Uterus (tissue), 4 donors: ENCODE measurements around the gene AUH. TPM values are rescaled to one million over a fixed set of nuclear protein-coding genes. Genes with fewer than 3 reads are reported as not detected.
"Not testable (repeated sequence)": the region's sequence is repeated elsewhere in the genome, so short reads cannot be mapped to it uniquely, and the experiment has no call there.

ENCODE experiments used
- DNase-seq, 2 donors: peaks; one replicate each; pipeline ENCODE4 v3.0.0-alpha.2; 2019 to 2020
- H3K27ac ChIP-seq, 2 donors: fragments of 200-600 bp; sonication (generic); 1 replicate in 1 of 2; 2 replicates in 1 of 2; pipeline ENCODE4 v1.5.1; 2016 to 2018
- H3K27me3 ChIP-seq, 2 donors: fragments of 200-600 bp; sonication (generic); one replicate each; pipeline ENCODE4 v1.5.1; 2018 to 2019; ENCODE audit warnings: control low read depth in 1 of 2
- H3K36me3 ChIP-seq, 2 donors: fragments of 200-600 bp; sonication (generic); one replicate each; pipeline ENCODE4 v1.5.1; 2019; ENCODE audit warnings: control low read depth in 1 of 2
- H3K4me1 ChIP-seq, 2 donors: fragments of 200-600 bp; sonication (generic); one replicate each; pipeline ENCODE4 v1.5.1; 2018 to 2019; ENCODE audit warnings: control low read depth in 1 of 2
- H3K4me3 ChIP-seq, 2 donors: fragments of 200-600 bp; sonication (generic); 1 replicate in 1 of 2; 2 replicates in 1 of 2; pipeline ENCODE4 v1.5.1; 2018 to 2019; ENCODE audit warnings: mild to moderate bottlenecking in 1 of 2
- H3K9me3 ChIP-seq, 2 donors: fragments of 200-600 bp; sonication (generic); one replicate each; pipeline ENCODE4 v1.5.1; 2019; ENCODE audit warnings: control low read depth in 1 of 2
- CTCF ChIP-seq, 4 experiments: fragments of 200-600 bp in 2 of 4; fragments of 450-650 bp in 2 of 4; sonication (generic) in 2 of 4; IDR thresholded peaks; one replicate each; pipeline ENCODE4 v1.5.1; 2016 to 2019; ENCODE audit warnings: antibody characterized with exemption in 4 of 4, mild to moderate bottlenecking in 2 of 4, moderate library complexity in 1 of 4
- POLR2A ChIP-seq, 2 donors: fragments of 450-650 bp; IDR thresholded peaks; one replicate each; pipeline ENCODE4 v1.6.1; 2016; ENCODE audit warnings: antibody characterized with exemption in 2 of 2, mild to moderate bottlenecking in 1 of 2, moderate library complexity in 1 of 2
- intact Hi-C: fragments of 100-400 bp; cut with DNase I; formaldehyde crosslinking; loops from one replicate; pipeline ENCODE4 v1.15.1; 2023; ENCODE audit warnings: low total_unique reads
- total RNA-seq, 4 donors: library from RNA; depleted of rRNA in 3 of 4; stranded (reverse); fragments of >200 nt in 3 of 4; gene quantifications; one replicate each; pipeline versions ENCODE4 v1.1.0 to v1.2.4, GENCODE V29; 2014 to 2023
- donor health status: DM: yes; HTN: yes; CAD: no.

Gene AUH
- total RNA-seq, 4 donors from 2014 or later: 4.4 to 36.7 (median 23.7) TPM

DNA sequence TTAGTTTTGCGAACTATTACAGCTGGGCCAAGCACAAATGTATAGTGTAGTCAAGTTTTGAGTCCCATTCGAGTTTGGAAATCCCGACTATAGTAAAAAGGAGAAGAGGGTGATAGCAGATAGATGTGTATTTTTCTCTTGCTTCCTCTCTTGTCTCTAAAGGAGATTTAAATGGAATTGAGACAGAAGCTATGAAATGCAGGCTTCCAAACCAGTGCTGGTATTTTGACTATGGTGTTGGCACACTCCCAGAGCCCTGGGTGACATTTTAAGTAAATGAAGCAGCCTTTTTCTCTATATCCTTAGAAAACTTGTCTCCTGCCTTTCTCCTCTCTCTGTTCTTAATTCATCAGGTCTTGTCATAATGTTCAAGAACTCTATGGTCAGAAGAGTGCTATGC is 17.7 kb upstream of the AUH start:
- H3K36me3 ChIP-seq: no peaks in the 10 kb centered on the region
- H3K27me3 ChIP-seq: no peaks in the 10 kb centered on the region
- H3K9me3 ChIP-seq: no peaks in the 10 kb centered on the region
- TF ChIP-seq CTCF (IDR thresholded peaks at IDR 0.05): no peak
- TF ChIP-seq POLR2A (IDR thresholded peaks at IDR 0.05): no peak
- H3K27ac ChIP-seq: no peak overlapping the region
- no peak for DNase-seq
- no peak overlapping the region for H3K4me3 ChIP-seq
- intact Hi-C loops: no loop called here
- no peaks in the 10 kb centered on the region for H3K4me1 ChIP-seq

DNA sequence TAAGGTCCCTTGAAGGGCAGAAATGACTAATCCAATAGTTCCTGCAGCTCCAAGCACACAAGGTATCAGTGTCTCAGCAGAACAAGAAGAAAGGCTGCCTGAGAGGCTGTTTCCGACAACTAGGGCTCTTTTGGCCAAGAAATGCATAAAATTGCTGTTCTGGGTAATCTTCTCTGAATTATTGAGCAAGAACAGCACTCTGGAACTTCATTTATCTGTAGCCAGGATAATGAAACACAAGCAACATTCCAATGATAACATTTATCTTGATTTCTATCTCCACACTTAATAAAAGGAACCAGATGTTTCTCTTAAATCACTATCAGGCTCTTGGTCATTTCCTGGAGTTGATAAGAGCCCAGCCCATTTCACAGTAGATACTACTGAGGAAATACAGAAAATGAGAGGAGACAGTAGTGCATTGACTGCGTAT is 17.0 kb upstream of the AUH start:
- Histone ChIP-seq H3K4me3 (no peak overlapping the region), H3K4me1 (no peaks in the 10 kb centered on the region), H3K9me3 (no peaks in the 10 kb centered on the region), H3K27ac (no peak overlapping the region), H3K36me3 (no peaks in the 10 kb centered on the region), H3K27me3 (no peaks in the 10 kb centered on the region)
- no peak for TF ChIP-seq CTCF (IDR thresholded peaks at IDR 0.05)
- TF ChIP-seq POLR2A (IDR thresholded peaks at IDR 0.05): no peak
- DNase-seq: peak in 1 of 2 donors; percentile 28
- intact Hi-C loops: no loop called here

DNA sequence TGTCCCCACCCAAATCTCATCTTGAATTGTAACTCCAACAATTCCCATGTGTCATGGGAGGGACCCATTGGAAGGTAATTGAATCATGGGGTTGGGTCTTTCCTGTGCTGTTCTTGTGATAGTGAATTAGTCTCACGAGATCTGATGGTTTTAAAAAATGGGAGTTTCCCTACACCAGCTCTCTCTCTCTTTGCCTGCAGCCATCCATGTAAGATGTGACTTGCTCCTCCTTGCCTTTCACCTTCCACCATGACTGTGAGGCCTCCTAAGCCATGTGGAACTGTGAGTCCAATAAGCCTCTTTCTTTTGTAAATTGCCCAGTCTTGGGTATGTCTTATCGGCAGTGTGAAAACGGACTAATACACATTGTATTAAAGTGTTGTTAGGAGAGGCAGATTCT is 16.3 kb upstream of the AUH start:
- H3K4me1 ChIP-seq, H3K9me3 ChIP-seq, intact Hi-C loops, H3K27ac ChIP-seq, H3K36me3 ChIP-seq, DNase-seq, H3K27me3 ChIP-seq, H3K4me3 ChIP-seq: not testable (repeated sequence)

- H3K27me3 ChIP-seq: no peaks in the 10 kb centered on the region
- H3K9me3 ChIP-seq: no peaks in the 10 kb centered on the region
- H3K36me3 ChIP-seq: no peaks in the 10 kb centered on the region
- no peak overlapping the region for H3K4me3 ChIP-seq
- H3K4me1 ChIP-seq: no peaks in the 10 kb centered on the region
- no peak overlapping the region for H3K27ac ChIP-seq
- intact Hi-C loops: no loop called here
- TF ChIP-seq CTCF (IDR thresholded peaks at IDR 0.05) (no peak), POLR2A (IDR thresholded peaks at IDR 0.05) (no peak)
- no peak for DNase-seq
Observed at GRCh38 chr9:91376239-91376638, 14.5 kb upstream of the AUH start.

- TF ChIP-seq POLR2A (IDR thresholded peaks at IDR 0.05): no peak
- TF ChIP-seq CTCF (IDR thresholded peaks at IDR 0.05): no peak
- Histone ChIP-seq H3K4me3 (no peak overlapping the region), H3K9me3 (no peaks in the 10 kb centered on the region), H3K27me3 (no peaks in the 10 kb centered on the region), H3K4me1 (no peaks in the 10 kb centered on the region), H3K27ac (no peak overlapping the region), H3K36me3 (no peaks in the 10 kb centered on the region)
- DNase-seq: no peak
- intact Hi-C loops: no loop called here
Observed at GRCh38 chr9:91374939-91375338, 13.2 kb upstream of the AUH start.

DNA sequence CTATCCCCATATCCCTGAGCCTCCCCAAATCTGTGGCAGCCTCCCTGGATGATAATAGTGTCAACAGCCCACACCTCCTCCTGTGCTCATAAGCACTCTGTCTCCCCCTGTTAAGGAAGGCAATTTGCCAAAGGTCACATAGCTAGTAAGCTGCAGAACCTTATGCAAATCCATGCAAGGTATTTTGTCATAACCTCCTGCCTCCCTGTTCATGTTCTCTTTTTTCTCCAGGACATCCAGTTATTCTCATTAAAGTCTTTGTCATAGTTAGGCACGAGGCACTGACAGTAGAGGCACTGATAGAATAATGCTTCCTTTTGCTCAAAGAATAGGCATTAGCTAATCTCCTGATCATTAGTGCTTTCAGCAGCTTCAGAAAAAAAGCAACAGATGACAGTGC is 10.2 kb upstream of the AUH start:
- Histone ChIP-seq H3K4me1 (no peaks in the 10 kb centered on the region), H3K4me3 (no peak overlapping the region), H3K27ac (no peak overlapping the region), H3K27me3 (no peaks in the 10 kb centered on the region), H3K36me3 (no peaks in the 10 kb centered on the region), H3K9me3 (no peaks in the 10 kb centered on the region)
- no peak for DNase-seq
- TF ChIP-seq CTCF (IDR thresholded peaks at IDR 0.05): no peak
- no peak for TF ChIP-seq POLR2A (IDR thresholded peaks at IDR 0.05)
- intact Hi-C loops: no loop called here

GRCh38 chr9:91370006-91370405 is 8.3 kb upstream of the AUH start:
- intact Hi-C loops, H3K36me3 ChIP-seq, H3K9me3 ChIP-seq, H3K27ac ChIP-seq, DNase-seq, H3K27me3 ChIP-seq, H3K4me3 ChIP-seq, H3K4me1 ChIP-seq: not testable (repeated sequence)
